Occipital lobe (tissue), 3 donors: ENCODE results near the gene ITGB3BP. TPM values are rescaled to one million over a fixed set of nuclear protein-coding genes. Genes with fewer than 3 reads are reported as not detected.
"Not testable (repeated sequence)": the region's sequence is repeated elsewhere in the genome, so short reads cannot be mapped to it uniquely, and the experiment has no call there.

Experiments used
- DNase-seq: peaks from one replicate; lab custom pipeline; 2025; lab: John Stamatoyannopoulos, UW
- small RNA-seq: library from RNA; depleted of rRNA; stranded (forward); fragments of <200 nt; gene quantifications from one replicate; pipeline ENCODE3, GENCODE V24; 2014
- total RNA-seq: library from RNA; depleted of rRNA; stranded (reverse); fragments of >200 nt; gene quantifications from one replicate; pipeline ENCODE4 v1.2.3, GENCODE V29; 2014

The ITGB3BP gene
- total RNA-seq, 1 donor from 2014 or later, result 36.8 TPM

DNA sequence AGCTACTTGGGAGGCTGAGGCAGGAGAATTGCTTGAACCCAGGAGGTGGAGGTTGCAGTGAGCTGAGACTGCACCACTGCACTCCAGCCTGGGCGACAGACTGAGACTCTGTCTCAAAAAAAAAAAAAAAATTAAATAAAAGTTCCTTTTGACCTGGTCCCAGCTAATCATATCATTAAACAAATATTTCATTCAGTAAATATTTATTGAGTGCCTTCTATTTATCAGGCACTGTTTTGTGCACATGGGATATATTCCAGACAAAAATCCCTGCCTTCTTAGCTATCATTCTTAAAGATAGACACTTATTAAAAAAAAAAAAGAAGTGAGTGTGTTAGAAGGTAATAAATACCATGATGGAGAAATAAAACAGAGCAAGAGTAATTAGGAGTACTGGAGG lies 102.3 kb downstream of the ITGB3BP start:
- not testable (repeated sequence) for DNase-seq

DNA sequence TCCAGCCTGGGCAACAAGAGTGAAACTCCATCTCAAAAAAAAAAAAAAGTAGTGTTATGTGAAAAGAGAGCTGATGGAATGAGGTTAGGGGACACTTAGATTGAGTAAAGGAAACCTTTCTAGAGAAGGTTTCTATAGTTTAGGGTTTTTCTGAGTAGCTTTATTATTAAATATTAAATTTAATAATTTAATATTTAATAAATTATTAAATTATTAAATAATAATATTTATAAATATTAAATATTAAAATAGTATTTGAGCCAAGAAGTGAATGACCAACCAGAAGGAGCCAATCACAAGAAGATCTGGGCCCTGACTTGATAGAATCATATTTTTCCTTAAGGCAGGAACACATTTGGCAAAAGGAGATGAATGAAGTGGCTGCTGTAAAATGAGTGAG lies 104.9 kb downstream of the ITGB3BP start:
- DNase-seq, result no peak

DNA sequence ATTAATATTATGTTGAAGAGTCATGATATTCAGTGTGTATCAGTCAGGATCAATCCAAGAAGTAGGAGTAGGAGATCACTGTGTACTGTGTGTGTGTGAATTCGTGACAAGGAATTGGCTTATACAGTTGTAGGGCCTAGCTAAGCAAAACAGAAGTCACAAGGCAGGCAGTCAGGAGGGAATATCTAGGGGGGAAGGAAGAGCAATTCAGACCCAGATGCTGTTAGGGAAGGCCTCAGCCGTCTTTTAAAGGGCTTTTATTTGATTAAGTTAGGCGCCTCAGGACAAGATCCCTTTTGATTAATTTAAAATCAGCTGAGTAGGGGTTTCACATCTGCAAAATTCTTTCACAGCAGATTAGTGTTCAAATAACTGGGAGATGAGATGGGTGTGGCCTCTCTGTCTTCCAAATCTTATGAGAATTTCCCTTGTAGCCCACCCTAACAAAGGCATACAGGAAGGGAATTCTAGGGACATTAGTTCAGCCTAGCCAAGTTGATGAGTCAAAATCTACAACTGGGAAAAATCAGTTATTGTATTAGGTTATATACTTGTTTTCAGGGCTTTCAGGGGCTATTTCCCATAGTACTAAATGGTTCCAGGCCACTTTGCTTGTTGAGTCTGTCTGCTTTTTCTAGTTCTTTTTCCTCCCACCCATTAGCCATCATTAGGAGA lies 108.2 kb downstream of the ITGB3BP start:
- DNase-seq, result no peak

DNA sequence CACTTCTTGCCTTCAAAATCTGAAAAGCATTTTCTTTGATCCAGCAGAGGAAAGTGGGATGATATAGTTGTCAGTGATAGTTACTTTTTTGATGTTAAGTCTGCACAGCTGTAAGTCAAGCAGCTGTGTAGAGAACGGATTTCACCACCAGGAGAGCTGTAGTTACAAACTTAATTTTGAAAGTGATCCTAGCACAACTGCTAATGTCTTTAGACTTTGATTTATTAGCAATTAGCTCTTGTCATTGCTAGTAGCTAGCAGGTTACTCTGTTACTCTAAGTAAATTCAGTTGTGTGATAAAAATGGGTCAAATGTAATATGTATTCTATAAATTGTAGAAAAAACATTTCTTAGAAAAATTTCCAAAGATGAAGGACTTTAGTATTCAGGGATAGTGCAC lies 109.6 kb downstream of the ITGB3BP start:
- DNase-seq, result no peak

DNA sequence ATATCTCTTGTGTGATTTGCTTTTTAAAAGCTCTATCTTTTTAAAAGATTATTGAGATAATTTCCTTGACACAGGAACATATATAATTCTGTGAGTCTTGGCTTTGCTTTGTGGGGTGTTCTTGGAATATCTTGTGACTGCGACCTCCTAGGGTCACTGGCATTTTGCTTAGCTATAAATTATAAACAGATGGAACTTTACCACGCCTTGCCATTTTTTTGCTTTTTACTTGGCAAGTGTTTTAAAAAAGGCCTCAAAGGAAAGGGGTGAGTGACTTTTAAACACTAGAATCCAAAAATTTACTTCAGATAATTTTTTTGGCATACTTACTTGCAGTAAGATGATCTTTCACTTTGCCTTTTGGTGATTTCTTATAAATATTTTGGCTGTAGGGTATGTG lies 112.0 kb downstream of the ITGB3BP start:
- no peak for DNase-seq

DNA sequence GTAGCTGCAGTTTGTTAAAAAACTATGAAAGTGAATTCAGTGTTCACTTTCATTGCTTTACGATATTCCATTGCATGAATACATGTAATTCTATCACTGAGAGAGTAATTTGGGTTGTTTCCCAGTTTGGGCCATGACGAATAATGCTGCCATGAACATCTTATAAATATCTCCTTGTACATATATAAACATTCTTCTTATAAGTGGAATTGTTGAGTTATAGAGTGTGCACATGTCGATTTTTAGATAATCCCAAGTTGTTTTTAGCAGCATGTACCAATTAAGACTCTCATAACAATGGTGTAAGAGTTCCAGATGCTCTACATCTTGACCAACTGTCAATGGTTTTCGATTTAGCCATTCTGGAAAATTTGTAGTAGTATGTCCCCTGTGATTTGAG lies 114.7 kb downstream of the ITGB3BP start:
- no peak for DNase-seq

DNA sequence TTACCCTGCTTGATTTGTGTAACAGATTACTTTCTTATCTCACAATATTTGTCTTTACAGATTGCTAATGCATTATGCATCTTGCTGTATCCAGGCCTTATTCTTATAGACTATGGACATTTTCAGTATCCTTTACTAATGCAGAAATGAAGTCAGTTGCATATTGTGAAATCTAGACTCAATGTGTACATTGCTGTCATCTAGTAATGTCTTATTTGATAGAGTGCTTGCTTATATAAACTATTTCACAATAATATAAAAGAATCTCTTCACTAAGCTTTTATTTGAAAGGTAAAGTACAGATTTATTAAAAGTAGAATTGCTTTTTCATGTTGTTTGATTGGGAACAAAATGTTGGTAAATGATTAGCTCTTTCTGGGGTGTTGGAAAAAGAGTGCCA lies 116.0 kb downstream of the ITGB3BP start:
- DNase-seq, result no peak

DNA sequence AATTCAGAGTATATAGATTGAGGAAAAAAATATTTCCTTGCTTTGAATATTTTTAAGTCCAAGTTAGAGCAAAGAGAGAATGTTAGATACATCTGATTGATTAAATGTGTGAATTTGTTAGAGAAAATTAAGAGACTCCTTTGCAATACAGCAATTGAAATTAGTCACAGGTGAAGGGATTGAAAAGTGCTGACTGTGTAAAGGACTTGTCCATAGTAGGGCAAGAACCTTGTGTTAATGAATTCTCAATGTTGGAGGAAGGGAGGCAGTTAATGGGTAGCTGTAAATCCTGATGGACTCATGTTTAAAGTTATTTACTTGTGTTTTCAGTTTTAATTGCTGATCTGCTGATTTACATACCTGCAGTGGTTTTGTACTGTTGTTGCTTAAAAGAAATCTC lies 117.0 kb downstream of the ITGB3BP start:
- DNase-seq, result no peak

DNA sequence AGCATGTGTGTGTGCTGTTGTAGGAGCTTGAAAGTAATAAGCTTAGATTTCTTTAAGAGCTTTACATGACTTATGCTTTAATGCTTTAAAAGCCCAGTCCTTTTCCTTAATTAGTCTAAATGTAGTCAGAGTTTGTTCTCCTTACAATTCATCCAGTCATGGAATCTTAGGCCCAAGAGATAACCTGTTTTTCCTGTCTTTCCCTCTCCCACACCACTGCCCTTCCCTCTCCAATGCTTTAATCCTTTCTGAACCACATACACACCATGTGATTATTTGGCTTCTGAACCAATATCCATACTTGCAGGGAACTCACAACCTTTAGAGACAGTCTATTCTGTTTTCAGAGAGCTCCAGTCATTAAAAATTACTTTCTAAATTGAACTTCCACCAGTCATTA lies 118.0 kb downstream of the ITGB3BP start:
- no peak for DNase-seq

DNA sequence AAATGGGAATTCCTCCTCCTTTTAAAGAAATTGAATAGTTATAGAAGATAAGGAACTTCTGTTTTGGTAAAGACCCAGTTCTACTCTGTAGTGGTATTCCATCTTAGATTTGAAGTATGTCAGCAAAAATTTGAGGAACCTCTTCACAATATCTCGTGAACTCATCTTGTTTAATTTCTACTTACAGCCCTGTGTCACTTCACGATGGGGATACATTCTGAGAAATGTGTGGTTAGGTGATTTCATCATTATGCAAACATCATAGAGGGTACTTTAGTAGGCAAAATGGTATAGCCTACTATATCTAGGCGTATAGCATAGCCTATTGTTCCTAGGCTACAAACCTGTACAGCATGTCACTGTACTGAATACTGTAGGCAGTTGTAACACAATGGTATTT lies 119.6 kb downstream of the ITGB3BP start:
- DNase-seq, result no peak

DNA sequence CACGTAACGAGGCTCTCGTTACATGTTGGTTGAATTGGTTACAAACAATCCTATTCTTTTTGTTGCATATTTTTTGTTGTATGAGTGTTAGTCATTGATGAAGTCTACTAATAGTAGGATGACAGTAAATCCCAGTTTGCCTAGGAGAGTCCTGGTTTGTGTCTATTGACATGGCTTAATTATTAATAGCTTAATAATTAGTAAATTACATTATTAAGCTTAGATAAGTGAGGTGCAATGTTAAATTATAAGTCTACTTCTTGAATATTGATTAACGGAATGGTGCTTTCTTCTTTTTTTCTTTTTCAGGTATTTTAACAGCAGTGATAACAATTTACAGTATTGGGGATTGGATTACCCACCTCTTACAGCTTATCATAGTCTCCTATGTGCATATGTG lies 121.1 kb downstream of the ITGB3BP start:
- no peak for DNase-seq

Small RNAs within 50 kb of the gene (small RNA-seq; reads per million reads assigned to genes)
- gene RF02105 (not detected), gene RF02106 (not detected), gene RF02107 (not detected), gene RF02108 (not detected), gene RF02109 (not detected), gene RF02110 (not detected), gene RN7SL488P (not detected), gene RNU7-123P (not detected)

Other genes starting within 250 kb of the ITGB3BP start
- not detected for gene FOXD3, start 200.7 kb downstream of the ITGB3BP start, total RNA-seq
- 73.3 TPM for gene ALG6, start 155.6 kb downstream of the ITGB3BP start, total RNA-seq
- 51.5 TPM for gene EFCAB7, start 300 bp upstream of the ITGB3BP start, total RNA-seq
- 20.6 TPM for gene PGM1, start 70.2 kb upstream of the ITGB3BP start, total RNA-seq